Fibroblast of lung (primary cell): ENCODE measurements around the gene BPIFA2.

Source experiments
- CTCF ChIP-seq, 2 donors: IDR thresholded peaks in 1 of 2; conservative IDR thresholded peaks in 1 of 2; 1 replicate in 1 of 2; 2 replicates in 1 of 2; pipeline ENCODE4 v1.5.1; 2011 to 2012; ENCODE audit warnings: low read length in 2 of 2, control low read depth in 1 of 2, inconsistent platforms in 1 of 2, low read depth in 1 of 2, mild to moderate bottlenecking in 1 of 2
- EZH2 ChIP-seq: IDR thresholded peaks from 2 replicates; pipeline ENCODE4 v1.5.1; 2012; ENCODE audit warnings: low read length, control low read depth, mild to moderate bottlenecking; ENCODE audit errors: missing control alignments

- no peak for TF ChIP-seq EZH2
- no peak for TF ChIP-seq CTCF (conservative IDR thresholded peaks at IDR 0.05 in 1 of 2, IDR thresholded peaks at IDR 0.05 in 1 of 2; ENCODE audit: low read depth in 1 of 2, low read length in 2 of 2)
Observed at GRCh38 chr20:33224399-33224798, 56.4 kb downstream of the BPIFA2 start.
